GM12878 (cell line): ENCODE measurements around the gene SEMA7A. TPM values are rescaled to one million over a fixed set of nuclear protein-coding genes. Genes with fewer than 3 reads are reported as not detected.
A peak's percentile ranks its signal among the peaks of the same experiment; 100 is the strongest.

Experiments
- BACH1 ChIP-seq: fragments of 450-650 bp; IDR thresholded peaks from 2 replicates; pipeline ENCODE4 v1.6.1; 2017; ENCODE audit warnings: mild to moderate bottlenecking, borderline replicate concordance
- CREB1 ChIP-seq: IDR thresholded peaks from 2 replicates; pipeline ENCODE4 v1.6.1; 2012; ENCODE audit warnings: low read depth, mild to moderate bottlenecking, inconsistent platforms
- EED ChIP-seq: sonication (generic); IDR thresholded peaks from 2 replicates; pipeline ENCODE4 v1.6.1; 2016; ENCODE audit warnings: antibody characterized with exemption, low read depth
- NR2C1 ChIP-seq: fragments of 450-650 bp; IDR thresholded peaks from 2 replicates; pipeline ENCODE4 v1.6.1; 2017; ENCODE audit warnings: antibody characterized with exemption, mild to moderate bottlenecking, moderate library complexity
- SMAD5 ChIP-seq: IDR thresholded peaks from 2 replicates; pipeline ENCODE4 v1.6.1; 2016; ENCODE audit warnings: antibody characterized with exemption, low read depth
- SMARCA5 ChIP-seq: fragments of 450-650 bp; IDR thresholded peaks from 2 replicates; pipeline ENCODE4 v1.6.1; 2017; ENCODE audit warnings: mild to moderate bottlenecking
- SUZ12 ChIP-seq: fragments of 200-600 bp; sonication (generic); IDR thresholded peaks from one replicate; pipeline ENCODE4 v1.6.1; 2018; ENCODE audit warnings: antibody characterized with exemption, mild to moderate bottlenecking; ENCODE audit not compliant: unreplicated experiment
- WRNIP1 ChIP-seq: IDR thresholded peaks from 2 replicates; pipeline ENCODE4 v1.6.1; 2011; ENCODE audit warnings: low read depth, low read length, improper control_type of control experiment, borderline replicate concordance
- ZNF217 ChIP-seq: fragments of 450-650 bp; IDR thresholded peaks from 2 replicates; pipeline ENCODE4 v1.6.1; 2017; ENCODE audit warnings: antibody characterized with exemption, mild to moderate bottlenecking
- ZNF24 ChIP-seq: fragments of 450-650 bp; IDR thresholded peaks from 2 replicates; pipeline ENCODE4 v1.6.1; 2017; ENCODE audit warnings: antibody characterized with exemption, mild to moderate bottlenecking
- ZZZ3 ChIP-seq: IDR thresholded peaks from 2 replicates; pipeline ENCODE4 v1.6.1; 2011; ENCODE audit warnings: low read depth; ENCODE audit not compliant: control insufficient read depth, insufficient read length
- polyA plus RNA-seq, 11 experiments: library from polyadenylated mRNA; depleted of rRNA in 4 of 11; unstranded in 6 of 11; stranded (reverse) in 5 of 11; fragments of >200 nt; fragmentation: Nextera tagmentation in 4 of 11; fragmentation: Illumina TruSeq in 1 of 11; extraction: Ambion mirVana in 4 of 11; extraction: Trizol in 1 of 11; gene quantifications; 1 replicate in 1 of 11; 2 replicates in 10 of 11; pipeline versions ENCODE4 v1.2.1 to v1.2.3, GENCODE V29; 2011 to 2016; ENCODE audit warnings: inconsistent platforms in 2 of 11, missing spikeins in 2 of 11, low read depth in 1 of 11
- total RNA-seq, 4 experiments: library from RNA; depleted of rRNA in 3 of 4; stranded (reverse); fragments of >200 nt in 3 of 4; fragmentation: Illumina TruSeq in 1 of 4; extraction: Trizol in 1 of 4; gene quantifications; 2 replicates each; pipeline versions ENCODE4 v1.2.1 to v1.2.3, GENCODE V29; 2013 to 2021
- TF ChIP-seq, protein P1 (sequence below): fragments of 450-650 bp; IDR thresholded peaks from 2 replicates; pipeline ENCODE4 v1.6.1; 2017; ENCODE audit warnings: mild to moderate bottlenecking, moderate library complexity
- TF ChIP-seq, protein P2 (sequence below): fragments of 150-350 bp; IDR thresholded peaks from 2 replicates; pipeline ENCODE4 v1.6.1; 2016; ENCODE audit warnings: low read depth, low read length
- TF ChIP-seq, protein P3 (sequence below): fragments of 450-650 bp; formaldehyde crosslinking; IDR thresholded peaks from 2 replicates; pipeline ENCODE4 v1.4.0; 2022; ENCODE audit warnings: mild to moderate bottlenecking, moderate library complexity
- TF ChIP-seq, protein P4 (sequence below): fragments of 450-650 bp; IDR thresholded peaks from 2 replicates; pipeline ENCODE4 v1.6.1; 2017; ENCODE audit warnings: mild to moderate bottlenecking, moderate library complexity

Gene SEMA7A
- total and polyA plus RNA-seq, 10 of the 15 experiments (the other 5 are each of a cell fraction or from before 2014, with no cell fraction given): 0.08 to 112 (median 53.5) TPM

DNA sequence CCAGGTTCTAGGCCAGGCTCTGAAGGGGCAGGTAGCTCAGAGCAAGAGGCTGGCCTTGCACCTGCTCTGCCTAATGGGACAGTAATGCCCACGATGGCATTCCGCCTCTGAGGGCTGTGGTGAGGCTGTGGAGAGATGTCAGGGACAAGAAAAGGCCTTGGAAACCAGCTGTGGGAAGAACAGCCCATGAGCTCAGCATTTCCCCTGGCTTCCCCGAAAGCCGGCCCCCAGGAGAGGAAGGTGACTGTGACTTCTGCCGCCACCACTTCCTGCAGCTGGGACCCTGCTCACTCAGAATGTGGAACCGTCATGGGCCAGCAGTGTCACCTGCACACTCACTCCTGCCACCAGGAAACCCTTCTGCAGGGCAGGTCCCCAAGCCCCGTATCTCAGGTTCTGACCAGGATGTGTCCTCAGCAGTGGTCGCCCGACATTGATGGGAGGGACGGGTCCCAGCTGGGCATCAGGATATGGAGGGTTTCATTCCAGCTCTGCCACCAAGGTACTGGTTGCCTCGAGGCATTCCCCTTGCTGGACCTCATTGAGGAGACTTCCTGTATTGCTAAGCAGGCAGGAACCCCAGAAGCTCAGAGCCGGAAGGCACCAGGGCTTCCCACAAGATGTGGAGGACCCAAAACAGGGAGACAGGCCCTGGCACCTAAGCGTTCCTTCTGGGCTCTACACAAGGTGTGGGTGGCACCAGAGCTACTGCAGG, 30.7 kb downstream of the SEMA7A start (continued):
- TF ChIP-seq, protein P1, sequence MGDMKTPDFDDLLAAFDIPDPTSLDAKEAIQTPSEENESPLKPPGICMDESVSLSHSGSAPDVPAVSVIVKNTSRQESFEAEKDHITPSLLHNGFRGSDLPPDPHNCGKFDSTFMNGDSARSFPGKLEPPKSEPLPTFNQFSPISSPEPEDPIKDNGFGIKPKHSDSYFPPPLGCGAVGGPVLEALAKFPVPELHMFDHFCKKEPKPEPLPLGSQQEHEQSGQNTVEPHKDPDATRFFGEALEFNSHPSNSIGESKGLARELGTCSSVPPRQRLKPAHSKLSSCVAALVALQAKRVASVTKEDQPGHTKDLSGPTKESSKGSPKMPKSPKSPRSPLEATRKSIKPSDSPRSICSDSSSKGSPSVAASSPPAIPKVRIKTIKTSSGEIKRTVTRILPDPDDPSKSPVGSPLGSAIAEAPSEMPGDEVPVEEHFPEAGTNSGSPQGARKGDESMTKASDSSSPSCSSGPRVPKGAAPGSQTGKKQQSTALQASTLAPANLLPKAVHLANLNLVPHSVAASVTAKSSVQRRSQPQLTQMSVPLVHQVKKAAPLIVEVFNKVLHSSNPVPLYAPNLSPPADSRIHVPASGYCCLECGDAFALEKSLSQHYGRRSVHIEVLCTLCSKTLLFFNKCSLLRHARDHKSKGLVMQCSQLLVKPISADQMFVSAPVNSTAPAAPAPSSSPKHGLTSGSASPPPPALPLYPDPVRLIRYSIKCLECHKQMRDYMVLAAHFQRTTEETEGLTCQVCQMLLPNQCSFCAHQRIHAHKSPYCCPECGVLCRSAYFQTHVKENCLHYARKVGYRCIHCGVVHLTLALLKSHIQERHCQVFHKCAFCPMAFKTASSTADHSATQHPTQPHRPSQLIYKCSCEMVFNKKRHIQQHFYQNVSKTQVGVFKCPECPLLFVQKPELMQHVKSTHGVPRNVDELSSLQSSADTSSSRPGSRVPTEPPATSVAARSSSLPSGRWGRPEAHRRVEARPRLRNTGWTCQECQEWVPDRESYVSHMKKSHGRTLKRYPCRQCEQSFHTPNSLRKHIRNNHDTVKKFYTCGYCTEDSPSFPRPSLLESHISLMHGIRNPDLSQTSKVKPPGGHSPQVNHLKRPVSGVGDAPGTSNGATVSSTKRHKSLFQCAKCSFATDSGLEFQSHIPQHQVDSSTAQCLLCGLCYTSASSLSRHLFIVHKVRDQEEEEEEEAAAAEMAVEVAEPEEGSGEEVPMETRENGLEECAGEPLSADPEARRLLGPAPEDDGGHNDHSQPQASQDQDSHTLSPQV: no peak; the same call in 1 of the 2 replicates
- TF ChIP-seq EED: peak; percentile 99
- TF ChIP-seq ZZZ3: no peak
- TF ChIP-seq, protein P2, sequence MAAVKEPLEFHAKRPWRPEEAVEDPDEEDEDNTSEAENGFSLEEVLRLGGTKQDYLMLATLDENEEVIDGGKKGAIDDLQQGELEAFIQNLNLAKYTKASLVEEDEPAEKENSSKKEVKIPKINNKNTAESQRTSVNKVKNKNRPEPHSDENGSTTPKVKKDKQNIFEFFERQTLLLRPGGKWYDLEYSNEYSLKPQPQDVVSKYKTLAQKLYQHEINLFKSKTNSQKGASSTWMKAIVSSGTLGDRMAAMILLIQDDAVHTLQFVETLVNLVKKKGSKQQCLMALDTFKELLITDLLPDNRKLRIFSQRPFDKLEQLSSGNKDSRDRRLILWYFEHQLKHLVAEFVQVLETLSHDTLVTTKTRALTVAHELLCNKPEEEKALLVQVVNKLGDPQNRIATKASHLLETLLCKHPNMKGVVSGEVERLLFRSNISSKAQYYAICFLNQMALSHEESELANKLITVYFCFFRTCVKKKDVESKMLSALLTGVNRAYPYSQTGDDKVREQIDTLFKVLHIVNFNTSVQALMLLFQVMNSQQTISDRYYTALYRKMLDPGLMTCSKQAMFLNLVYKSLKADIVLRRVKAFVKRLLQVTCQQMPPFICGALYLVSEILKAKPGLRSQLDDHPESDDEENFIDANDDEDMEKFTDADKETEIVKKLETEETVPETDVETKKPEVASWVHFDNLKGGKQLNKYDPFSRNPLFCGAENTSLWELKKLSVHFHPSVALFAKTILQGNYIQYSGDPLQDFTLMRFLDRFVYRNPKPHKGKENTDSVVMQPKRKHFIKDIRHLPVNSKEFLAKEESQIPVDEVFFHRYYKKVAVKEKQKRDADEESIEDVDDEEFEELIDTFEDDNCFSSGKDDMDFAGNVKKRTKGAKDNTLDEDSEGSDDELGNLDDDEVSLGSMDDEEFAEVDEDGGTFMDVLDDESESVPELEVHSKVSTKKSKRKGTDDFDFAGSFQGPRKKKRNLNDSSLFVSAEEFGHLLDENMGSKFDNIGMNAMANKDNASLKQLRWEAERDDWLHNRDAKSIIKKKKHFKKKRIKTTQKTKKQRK: no peak
- no peak for TF ChIP-seq ZNF24
- TF ChIP-seq CREB1: no peak
- TF ChIP-seq SMAD5: no peak
- TF ChIP-seq ZNF217: no peak
- TF ChIP-seq, protein P3, sequence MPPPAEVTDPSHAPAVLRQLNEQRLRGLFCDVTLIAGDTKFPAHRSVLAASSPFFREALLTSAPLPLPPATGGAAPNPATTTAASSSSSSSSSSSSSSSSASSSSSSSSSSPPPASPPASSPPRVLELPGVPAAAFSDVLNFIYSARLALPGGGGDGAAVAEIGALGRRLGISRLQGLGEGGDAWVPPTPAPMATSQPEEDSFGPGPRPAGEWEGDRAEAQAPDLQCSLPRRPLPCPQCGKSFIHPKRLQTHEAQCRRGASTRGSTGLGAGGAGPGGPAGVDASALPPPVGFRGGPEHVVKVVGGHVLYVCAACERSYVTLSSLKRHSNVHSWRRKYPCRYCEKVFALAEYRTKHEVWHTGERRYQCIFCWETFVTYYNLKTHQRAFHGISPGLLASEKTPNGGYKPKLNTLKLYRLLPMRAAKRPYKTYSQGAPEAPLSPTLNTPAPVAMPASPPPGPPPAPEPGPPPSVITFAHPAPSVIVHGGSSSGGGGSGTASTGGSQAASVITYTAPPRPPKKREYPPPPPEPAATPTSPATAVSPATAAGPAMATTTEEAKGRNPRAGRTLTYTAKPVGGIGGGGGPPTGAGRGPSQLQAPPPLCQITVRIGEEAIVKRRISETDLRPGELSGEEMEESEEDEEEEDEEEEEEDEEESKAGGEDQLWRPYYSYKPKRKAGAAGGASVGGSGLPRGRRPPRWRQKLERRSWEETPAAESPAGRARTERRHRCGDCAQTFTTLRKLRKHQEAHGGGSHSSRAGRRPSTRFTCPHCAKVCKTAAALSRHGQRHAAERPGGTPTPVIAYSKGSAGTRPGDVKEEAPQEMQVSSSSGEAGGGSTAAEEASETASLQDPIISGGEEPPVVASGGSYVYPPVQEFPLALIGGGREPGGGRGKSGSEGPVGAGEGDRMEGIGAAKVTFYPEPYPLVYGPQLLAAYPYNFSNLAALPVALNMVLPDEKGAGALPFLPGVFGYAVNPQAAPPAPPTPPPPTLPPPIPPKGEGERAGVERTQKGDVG (CRISPR knock-in tag): no peak
- peak; percentile 23; the same call in 1 of the 2 replicates for TF ChIP-seq BACH1
- TF ChIP-seq, protein P4, sequence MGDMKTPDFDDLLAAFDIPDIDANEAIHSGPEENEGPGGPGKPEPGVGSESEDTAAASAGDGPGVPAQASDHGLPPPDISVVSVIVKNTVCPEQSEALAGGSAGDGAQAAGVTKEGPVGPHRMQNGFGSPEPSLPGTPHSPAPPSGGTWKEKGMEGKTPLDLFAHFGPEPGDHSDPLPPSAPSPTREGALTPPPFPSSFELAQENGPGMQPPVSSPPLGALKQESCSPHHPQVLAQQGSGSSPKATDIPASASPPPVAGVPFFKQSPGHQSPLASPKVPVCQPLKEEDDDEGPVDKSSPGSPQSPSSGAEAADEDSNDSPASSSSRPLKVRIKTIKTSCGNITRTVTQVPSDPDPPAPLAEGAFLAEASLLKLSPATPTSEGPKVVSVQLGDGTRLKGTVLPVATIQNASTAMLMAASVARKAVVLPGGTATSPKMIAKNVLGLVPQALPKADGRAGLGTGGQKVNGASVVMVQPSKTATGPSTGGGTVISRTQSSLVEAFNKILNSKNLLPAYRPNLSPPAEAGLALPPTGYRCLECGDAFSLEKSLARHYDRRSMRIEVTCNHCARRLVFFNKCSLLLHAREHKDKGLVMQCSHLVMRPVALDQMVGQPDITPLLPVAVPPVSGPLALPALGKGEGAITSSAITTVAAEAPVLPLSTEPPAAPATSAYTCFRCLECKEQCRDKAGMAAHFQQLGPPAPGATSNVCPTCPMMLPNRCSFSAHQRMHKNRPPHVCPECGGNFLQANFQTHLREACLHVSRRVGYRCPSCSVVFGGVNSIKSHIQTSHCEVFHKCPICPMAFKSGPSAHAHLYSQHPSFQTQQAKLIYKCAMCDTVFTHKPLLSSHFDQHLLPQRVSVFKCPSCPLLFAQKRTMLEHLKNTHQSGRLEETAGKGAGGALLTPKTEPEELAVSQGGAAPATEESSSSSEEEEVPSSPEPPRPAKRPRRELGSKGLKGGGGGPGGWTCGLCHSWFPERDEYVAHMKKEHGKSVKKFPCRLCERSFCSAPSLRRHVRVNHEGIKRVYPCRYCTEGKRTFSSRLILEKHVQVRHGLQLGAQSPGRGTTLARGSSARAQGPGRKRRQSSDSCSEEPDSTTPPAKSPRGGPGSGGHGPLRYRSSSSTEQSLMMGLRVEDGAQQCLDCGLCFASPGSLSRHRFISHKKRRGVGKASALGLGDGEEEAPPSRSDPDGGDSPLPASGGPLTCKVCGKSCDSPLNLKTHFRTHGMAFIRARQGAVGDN: peak; percentile 10; the same call in 1 of the 2 replicates
- TF ChIP-seq NR2C1: no peak; the same call in 1 of the 2 replicates
- TF ChIP-seq SUZ12: no peak
- TF ChIP-seq SMARCA5: peak; percentile 55; the same call in 1 of the 2 replicates
- TF ChIP-seq WRNIP1: no peak
